HL-60 (cell line): ENCODE results near the gene SUPT5H.

Experiments
- DNase-seq, 2 experiments: peaks; one replicate each; pipeline ENCODE4 v3.0.0-alpha.2; 2010 to 2020; ENCODE audit warnings: low read depth in 1 of 2, low spot score in 1 of 2
- H3K27ac ChIP-seq: fragments of 250-450 bp; sonication (Bioruptor Pico); replicated peaks from 2 replicates; pipeline ENCODE4 v1.5.1; 2020; ENCODE audit warnings: mild to moderate bottlenecking, moderate library complexity
- H3K27me3 ChIP-seq: fragments of 250-450 bp; sonication (Bioruptor Pico); 2 replicates; pipeline ENCODE4 v1.5.1; 2021; ENCODE audit warnings: mild to moderate bottlenecking, moderate library complexity; ENCODE audit not compliant: insufficient read depth, poor library complexity, severe bottlenecking
- H3K4me3 ChIP-seq: replicated peaks from 2 replicates; pipeline ENCODE4 v1.5.1; 2011; ENCODE audit warnings: mild to moderate bottlenecking, control low read depth, low read length; ENCODE audit not compliant: insufficient read depth
- GABPA ChIP-seq: IDR thresholded peaks from 2 replicates; pipeline ENCODE4 v1.6.1; 2012; ENCODE audit warnings: low read depth
- POLR2AphosphoS5 ChIP-seq: IDR thresholded peaks from 2 replicates; pipeline ENCODE4 v1.6.1; 2012; ENCODE audit warnings: low read depth
- REST ChIP-seq: IDR thresholded peaks from 2 replicates; pipeline ENCODE4 v1.6.1; 2012; ENCODE audit warnings: low read depth; ENCODE audit not compliant: insufficient replicate concordance
- SPI1 ChIP-seq: IDR thresholded peaks from 2 replicates; pipeline ENCODE4 v1.6.1; 2012; ENCODE audit warnings: low read depth, mild to moderate bottlenecking, borderline replicate concordance
- TF ChIP-seq, protein P1 (sequence below): IDR thresholded peaks from one replicate; pipeline ENCODE4 v1.5.1; 2011; ENCODE audit warnings: low read length, control low read depth, inconsistent platforms; ENCODE audit not compliant: insufficient read depth

The SUPT5H gene

GRCh38 chr19:39512988-39513387, 67.6 kb downstream of the SUPT5H start:
- TF ChIP-seq POLR2AphosphoS5 (no peak), GABPA (no peak), REST (no peak), SPI1 (no peak)
- TF ChIP-seq, protein P1, sequence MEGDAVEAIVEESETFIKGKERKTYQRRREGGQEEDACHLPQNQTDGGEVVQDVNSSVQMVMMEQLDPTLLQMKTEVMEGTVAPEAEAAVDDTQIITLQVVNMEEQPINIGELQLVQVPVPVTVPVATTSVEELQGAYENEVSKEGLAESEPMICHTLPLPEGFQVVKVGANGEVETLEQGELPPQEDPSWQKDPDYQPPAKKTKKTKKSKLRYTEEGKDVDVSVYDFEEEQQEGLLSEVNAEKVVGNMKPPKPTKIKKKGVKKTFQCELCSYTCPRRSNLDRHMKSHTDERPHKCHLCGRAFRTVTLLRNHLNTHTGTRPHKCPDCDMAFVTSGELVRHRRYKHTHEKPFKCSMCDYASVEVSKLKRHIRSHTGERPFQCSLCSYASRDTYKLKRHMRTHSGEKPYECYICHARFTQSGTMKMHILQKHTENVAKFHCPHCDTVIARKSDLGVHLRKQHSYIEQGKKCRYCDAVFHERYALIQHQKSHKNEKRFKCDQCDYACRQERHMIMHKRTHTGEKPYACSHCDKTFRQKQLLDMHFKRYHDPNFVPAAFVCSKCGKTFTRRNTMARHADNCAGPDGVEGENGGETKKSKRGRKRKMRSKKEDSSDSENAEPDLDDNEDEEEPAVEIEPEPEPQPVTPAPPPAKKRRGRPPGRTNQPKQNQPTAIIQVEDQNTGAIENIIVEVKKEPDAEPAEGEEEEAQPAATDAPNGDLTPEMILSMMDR = no peak
- Histone ChIP-seq H3K27ac (no peak overlapping the region), H3K27me3 (peaks cover 40% of the 10 kb centered on the region), H3K4me3 (no peak overlapping the region)
- DNase-seq = no peak

GRCh38 chr19:39514840-39515550, 69.6 kb downstream of the SUPT5H start, which contains the start of gene SELENOV:
Gene SELENOV, plus strand, starts transcription at chr19:39515139. Its CDS starts 74 bp downstream, at chr19:39515213.
- Histone ChIP-seq H3K4me3 (no peak within 1 kb of the TSS), H3K27ac (no peak within 1 kb of the TSS), H3K27me3 (peaks cover 37% of the 10 kb centered on the region)
- TF ChIP-seq, protein P1 = no peak
- TF ChIP-seq REST (no peak), SPI1 (no peak), POLR2AphosphoS5 (no peak), GABPA (no peak)
- no peak for DNase-seq

DNA sequence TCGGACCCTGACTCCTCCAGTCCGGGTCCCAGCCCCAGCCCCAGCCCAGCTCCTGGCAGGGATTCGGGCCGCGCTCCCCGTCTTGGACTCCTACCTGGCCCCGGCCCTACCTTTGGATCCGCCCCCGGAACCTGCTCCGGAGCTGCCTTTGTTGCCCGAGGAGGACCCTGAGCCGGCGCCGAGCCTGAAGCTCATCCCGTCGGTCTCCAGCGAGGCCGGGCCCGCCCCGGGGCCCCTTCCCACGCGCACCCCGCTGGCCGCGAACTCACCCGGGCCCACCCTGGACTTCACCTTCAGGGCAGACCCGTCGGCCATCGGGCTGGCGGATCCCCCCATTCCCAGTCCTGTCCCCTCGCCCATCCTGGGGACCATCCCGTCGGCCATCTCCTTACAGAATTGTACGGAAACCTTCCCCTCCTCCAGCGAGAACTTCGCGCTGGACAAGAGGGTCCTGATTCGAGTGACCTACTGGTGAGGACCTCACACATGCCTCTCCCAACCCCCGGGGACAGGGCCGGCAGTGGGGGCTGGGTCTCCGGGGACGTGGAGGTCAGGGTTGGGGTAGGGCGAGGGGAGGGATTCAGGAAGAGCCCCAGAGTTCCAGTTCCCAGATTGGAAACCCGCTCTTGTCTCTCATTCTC, 70.3 kb downstream of the SUPT5H start:
- Histone ChIP-seq H3K27me3 (peaks cover 37% of the 10 kb centered on the region), H3K27ac (no peak overlapping the region), H3K4me3 (no peak overlapping the region)
- DNase-seq = no peak
- no peak for TF ChIP-seq SPI1
- TF ChIP-seq GABPA = no peak

GRCh38 chr19:39516270-39516669, 70.9 kb downstream of the SUPT5H start:
- Histone ChIP-seq H3K27me3 (peaks cover 37% of the 10 kb centered on the region), H3K27ac (no peak overlapping the region), H3K4me3 (no peak overlapping the region)
- no peak for TF ChIP-seq POLR2AphosphoS5
- TF ChIP-seq SPI1 = 0 out of 2 replicates have a peak, but pooled peaks have one; percentile 6
- TF ChIP-seq GABPA = no peak
- no peak for DNase-seq

DNA sequence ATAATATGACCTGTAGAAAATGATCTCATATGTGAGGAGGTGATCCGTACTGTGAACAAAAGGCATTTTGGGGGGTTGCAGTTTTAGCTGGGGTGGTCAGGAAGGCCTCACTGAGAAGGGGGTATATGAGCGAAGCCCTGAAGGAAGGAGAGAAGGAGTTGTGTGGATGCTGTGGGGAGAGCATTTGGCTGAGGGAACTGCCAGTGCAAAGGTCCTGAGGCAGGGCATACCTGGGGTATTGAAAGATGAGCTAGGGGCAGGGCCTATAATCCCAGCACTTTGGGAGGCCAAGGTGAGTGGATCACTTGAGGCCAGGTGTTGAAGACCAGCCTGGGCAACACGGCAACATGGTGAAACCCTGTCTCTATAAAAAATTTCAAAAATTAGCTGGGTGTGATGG, 72.0 kb downstream of the SUPT5H start:
- Histone ChIP-seq H3K27me3 (peaks cover 37% of the 10 kb centered on the region), H3K27ac (no peak overlapping the region), H3K4me3 (no peak overlapping the region)
- no peak for DNase-seq
- TF ChIP-seq GABPA (no peak), POLR2AphosphoS5 (no peak), REST (no peak), SPI1 (no peak)
- TF ChIP-seq, protein P1 = no peak
